Measurements from ENCODE around the gene ZNF414.

DNA sequence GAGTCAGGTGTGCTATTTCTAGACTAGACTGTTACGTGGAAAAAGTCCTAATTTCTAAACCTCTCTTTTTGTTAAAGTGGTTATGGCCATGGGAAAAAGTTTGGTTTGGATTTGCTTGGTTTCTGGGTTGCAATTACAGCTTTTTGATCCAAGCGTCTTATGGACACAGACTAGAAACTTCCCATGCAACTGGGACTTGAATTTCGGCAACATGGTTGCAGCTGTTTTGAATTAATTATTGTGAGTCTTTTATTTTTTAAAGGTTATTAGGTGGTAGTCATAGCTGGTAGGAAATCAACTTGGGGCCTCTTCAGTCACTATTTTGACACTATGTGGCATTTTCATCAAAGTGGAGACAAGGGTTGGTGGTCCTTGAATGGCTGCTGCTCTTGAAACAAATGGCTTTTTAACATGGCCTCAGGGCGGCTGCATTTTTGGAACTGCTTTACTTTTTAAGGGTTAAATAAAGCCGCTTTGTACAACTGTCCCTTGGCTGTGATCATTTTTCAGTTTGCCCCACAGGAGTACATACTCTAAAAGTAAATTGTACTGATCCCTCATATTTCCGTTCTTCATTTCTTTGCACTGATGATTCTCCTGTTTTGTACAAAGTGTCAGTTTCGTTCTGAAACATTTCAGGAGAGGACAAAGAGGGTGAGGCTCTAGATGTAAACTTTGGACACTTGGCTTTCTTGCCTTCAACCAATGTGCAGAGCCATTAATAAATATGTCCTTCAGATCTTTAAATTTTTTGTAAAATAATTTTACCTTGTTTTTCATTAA lies 53.3 kb downstream of the ZNF414 start:
- TF ChIP-seq, protein P1, sequence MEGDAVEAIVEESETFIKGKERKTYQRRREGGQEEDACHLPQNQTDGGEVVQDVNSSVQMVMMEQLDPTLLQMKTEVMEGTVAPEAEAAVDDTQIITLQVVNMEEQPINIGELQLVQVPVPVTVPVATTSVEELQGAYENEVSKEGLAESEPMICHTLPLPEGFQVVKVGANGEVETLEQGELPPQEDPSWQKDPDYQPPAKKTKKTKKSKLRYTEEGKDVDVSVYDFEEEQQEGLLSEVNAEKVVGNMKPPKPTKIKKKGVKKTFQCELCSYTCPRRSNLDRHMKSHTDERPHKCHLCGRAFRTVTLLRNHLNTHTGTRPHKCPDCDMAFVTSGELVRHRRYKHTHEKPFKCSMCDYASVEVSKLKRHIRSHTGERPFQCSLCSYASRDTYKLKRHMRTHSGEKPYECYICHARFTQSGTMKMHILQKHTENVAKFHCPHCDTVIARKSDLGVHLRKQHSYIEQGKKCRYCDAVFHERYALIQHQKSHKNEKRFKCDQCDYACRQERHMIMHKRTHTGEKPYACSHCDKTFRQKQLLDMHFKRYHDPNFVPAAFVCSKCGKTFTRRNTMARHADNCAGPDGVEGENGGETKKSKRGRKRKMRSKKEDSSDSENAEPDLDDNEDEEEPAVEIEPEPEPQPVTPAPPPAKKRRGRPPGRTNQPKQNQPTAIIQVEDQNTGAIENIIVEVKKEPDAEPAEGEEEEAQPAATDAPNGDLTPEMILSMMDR (IDR thresholded peaks at IDR 0.05): no peak
- TF ChIP-seq POLR2AphosphoS5 (IDR thresholded peaks at IDR 0.05): no peak
- no peak for TF ChIP-seq EP300 (IDR thresholded peaks at IDR 0.05)
- no peak for TF ChIP-seq POLR2A (IDR thresholded peaks at IDR 0.05)
